ENCODE results near the gene GMCL2. TPM values are rescaled to one million over a fixed set of nuclear protein-coding genes. Genes with fewer than 3 reads are reported as not detected.

The GMCL2 gene
- total RNA-seq, 4 donors from 2014 or later = not detected

DNA sequence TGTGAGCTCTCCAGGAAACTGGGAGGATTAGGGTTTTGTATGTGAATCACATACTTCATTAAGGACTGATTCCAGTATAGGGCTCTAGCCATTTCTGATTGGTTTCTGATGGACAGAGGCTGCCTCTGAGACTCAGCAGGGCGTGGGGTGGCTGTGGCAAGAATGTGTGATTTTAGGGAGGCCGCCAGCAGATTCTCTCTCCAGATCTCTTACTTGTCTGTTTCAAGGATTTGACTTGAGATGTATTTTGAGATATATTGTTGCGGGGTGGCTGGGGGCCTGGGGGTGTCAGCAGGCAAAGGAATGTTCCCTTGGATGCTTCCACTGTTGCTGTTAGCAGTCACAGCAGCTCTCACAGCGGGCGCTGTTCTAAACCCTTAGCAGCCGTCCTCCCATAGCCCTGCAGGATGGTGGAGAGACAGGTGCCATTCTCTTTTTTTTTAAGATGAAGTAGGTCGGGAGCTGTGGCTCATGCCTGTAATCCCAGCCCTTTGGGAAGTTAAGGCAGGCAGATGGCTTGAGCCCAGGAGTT lies 9.2 kb upstream of the GMCL2 start:
- no peaks in the 10 kb centered on the region for H3K36me3 ChIP-seq
- H3K4me3 ChIP-seq = no peak overlapping the region
- H3K27ac ChIP-seq = no peak overlapping the region
- H3K9me3 ChIP-seq = no peaks in the 10 kb centered on the region
- TF ChIP-seq POLR2A (IDR thresholded peaks at IDR 0.05) (no peak), POLR2AphosphoS5 (IDR thresholded peaks at IDR 0.05) (no peak), EP300 (IDR thresholded peaks at IDR 0.05) (no peak)
- TF ChIP-seq, protein P1, sequence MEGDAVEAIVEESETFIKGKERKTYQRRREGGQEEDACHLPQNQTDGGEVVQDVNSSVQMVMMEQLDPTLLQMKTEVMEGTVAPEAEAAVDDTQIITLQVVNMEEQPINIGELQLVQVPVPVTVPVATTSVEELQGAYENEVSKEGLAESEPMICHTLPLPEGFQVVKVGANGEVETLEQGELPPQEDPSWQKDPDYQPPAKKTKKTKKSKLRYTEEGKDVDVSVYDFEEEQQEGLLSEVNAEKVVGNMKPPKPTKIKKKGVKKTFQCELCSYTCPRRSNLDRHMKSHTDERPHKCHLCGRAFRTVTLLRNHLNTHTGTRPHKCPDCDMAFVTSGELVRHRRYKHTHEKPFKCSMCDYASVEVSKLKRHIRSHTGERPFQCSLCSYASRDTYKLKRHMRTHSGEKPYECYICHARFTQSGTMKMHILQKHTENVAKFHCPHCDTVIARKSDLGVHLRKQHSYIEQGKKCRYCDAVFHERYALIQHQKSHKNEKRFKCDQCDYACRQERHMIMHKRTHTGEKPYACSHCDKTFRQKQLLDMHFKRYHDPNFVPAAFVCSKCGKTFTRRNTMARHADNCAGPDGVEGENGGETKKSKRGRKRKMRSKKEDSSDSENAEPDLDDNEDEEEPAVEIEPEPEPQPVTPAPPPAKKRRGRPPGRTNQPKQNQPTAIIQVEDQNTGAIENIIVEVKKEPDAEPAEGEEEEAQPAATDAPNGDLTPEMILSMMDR (IDR thresholded peaks at IDR 0.05) = no peak
- no peak for ATAC-seq
- no peaks in the 10 kb centered on the region for H3K4me1 ChIP-seq
- 67 to 74% methylated on average over 3 to 7 of the region's 7 CpGs for whole genome bisulfite sequencing, 2 donors (ENCODE audit: low coverage in 1 of 2)
- peaks cover 21% of the 10 kb centered on the region for H3K27me3 ChIP-seq

DNA sequence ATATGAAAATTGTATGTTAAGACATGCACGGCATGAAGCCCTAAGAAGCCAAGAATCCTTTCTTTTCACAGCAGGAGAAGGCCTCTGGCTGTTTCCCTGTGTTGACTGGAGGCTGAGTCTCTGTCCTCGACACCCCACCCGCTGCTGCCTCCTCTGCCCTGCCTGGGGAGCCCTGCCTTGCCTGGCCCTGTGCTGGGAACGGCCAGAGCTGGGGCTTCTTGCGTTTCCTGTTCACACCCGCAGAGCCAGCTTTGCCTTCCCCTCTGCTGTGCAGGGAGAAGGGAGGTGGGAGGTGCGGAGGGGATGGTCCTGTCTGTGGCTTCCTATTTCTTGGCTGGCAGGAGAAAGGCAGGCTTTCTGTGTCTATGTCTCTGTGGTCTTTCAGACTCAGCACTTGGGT lies 6.9 kb upstream of the GMCL2 start:
- 78% methylated on average over 2 of the region's 7 CpGs; no CpG with 5 or more reads in 1 of the 2 donors for WGBS, 2 donors (ENCODE audit: low coverage in 1 of 2)
- Histone ChIP-seq H3K4me3 (no peak overlapping the region), H3K9me3 (no peaks in the 10 kb centered on the region), H3K36me3 (no peaks in the 10 kb centered on the region), H3K27ac (no peak overlapping the region), H3K4me1 (no peaks in the 10 kb centered on the region), H3K27me3 (peaks cover 21% of the 10 kb centered on the region)
- ATAC-seq = no peak
- TF ChIP-seq, protein P1 (IDR thresholded peaks at IDR 0.05) = no peak
- TF ChIP-seq POLR2AphosphoS5 (IDR thresholded peaks at IDR 0.05) (no peak), EP300 (IDR thresholded peaks at IDR 0.05) (no peak), POLR2A (IDR thresholded peaks at IDR 0.05) (no peak)

DNA sequence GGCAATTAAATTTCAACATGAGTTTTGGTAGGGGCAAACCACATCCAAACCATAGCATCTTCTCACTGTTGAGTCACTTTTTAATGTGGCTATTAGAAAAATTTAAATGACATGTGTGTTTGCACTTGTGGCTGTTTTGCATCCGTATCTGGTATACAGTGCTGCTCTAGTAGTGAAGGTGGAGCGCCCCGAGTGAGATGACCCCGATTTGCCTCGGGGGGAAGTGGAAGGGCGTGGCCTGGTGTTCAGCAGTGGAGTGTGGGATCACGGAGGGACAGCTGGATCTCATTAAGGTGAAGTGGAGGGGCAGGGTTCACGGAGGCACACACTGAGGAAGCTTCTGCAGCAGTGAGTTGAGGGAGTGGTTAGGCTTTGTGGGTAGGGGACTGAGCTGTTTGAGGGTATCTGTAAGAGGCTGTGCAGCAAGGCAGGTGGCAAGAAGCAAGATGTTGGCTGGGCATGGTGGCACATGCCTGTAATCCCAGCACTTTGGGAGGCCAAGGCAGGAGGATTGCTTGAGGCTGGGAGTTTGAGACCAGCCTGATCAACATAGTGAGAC lies 6.2 kb upstream of the GMCL2 start:
- WGBS, 2 donors (ENCODE audit: low coverage in 1 of 2) = 40% methylated on average over 5 of the region's 8 CpGs; no CpG with 5 or more reads in 1 of the 2 donors

DNA sequence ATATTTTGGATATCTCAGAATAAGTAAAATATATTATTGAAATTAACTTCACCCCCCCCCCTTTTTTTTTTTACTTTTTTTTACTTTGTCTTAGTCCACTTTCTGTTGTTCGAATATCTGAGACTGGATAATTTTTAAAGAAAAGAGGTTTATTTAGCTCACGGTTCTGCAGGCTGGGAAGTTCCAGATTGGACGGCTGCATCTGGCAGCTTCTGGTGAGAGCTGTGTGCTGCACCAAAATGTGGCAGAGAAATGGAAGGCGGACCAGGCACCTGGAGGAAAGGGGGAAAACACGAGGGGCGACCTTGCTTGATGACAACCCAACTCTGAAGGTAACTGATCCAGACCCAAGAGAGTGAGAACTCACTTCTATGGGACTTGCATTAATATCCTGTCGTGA lies 5.6 kb upstream of the GMCL2 start:
- peaks cover 30% of the 10 kb centered on the region for H3K27me3 ChIP-seq
- H3K4me3 ChIP-seq = no peak overlapping the region
- H3K4me1 ChIP-seq = no peaks in the 10 kb centered on the region
- no peak for ATAC-seq
- no peak for TF ChIP-seq EP300 (IDR thresholded peaks at IDR 0.05)
- TF ChIP-seq POLR2A (IDR thresholded peaks at IDR 0.05) = no peak
- 73 to 91% methylated on average over 3 to 6 of the region's 7 CpGs for WGBS, 2 donors (ENCODE audit: low coverage in 1 of 2)
- no peaks in the 10 kb centered on the region for H3K36me3 ChIP-seq
- H3K9me3 ChIP-seq = no peaks in the 10 kb centered on the region
- no peak overlapping the region for H3K27ac ChIP-seq

More for the DNA sequence above, 6.2 kb upstream of the GMCL2 start:
- TF ChIP-seq POLR2AphosphoS5 (IDR thresholded peaks at IDR 0.05) (no peak), POLR2A (IDR thresholded peaks at IDR 0.05) (no peak), EP300 (IDR thresholded peaks at IDR 0.05) (no peak)
- TF ChIP-seq, protein P1 (IDR thresholded peaks at IDR 0.05) = no peak
- Histone ChIP-seq H3K27ac (no peak overlapping the region), H3K27me3 (peaks cover 28% of the 10 kb centered on the region), H3K4me3 (no peak overlapping the region), H3K36me3 (no peaks in the 10 kb centered on the region), H3K9me3 (no peaks in the 10 kb centered on the region), H3K4me1 (no peaks in the 10 kb centered on the region)
- no peak for ATAC-seq

DNA sequence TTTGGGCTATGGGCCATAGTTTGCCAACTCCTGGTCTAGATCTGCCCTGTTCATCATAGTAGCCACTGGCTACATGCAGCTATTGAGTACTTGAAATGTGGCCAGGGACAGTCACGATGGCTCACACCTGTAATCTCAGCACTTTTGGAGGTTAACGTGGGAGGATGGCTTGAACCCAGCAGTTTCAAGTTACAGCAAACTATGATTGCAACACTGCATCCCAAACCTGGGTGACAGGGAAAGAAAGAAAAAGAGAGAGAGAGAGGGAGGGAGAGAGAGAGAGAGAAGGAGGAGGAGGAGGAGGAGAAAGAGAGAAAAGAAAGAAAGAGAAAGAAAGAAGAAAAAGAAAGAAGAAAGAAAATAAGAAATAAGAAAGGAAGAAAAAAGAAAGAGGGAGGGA lies 5.1 kb upstream of the GMCL2 start:
- Histone ChIP-seq H3K9me3 (no peaks in the 10 kb centered on the region), H3K27ac (no peak overlapping the region), H3K4me3 (no peak overlapping the region), H3K4me1 (no peaks in the 10 kb centered on the region), H3K36me3 (no peaks in the 10 kb centered on the region), H3K27me3 (peaks cover 30% of the 10 kb centered on the region)
- no peak for TF ChIP-seq EP300 (IDR thresholded peaks at IDR 0.05)
- TF ChIP-seq, protein P1 (IDR thresholded peaks at IDR 0.05) = no peak
- no peak for TF ChIP-seq POLR2AphosphoS5 (IDR thresholded peaks at IDR 0.05)
- TF ChIP-seq POLR2A (IDR thresholded peaks at IDR 0.05) = no peak
- ATAC-seq = no peak
- 60 to 61% methylated on average over 1 to 2 of the region's 2 CpGs for WGBS, 2 donors (ENCODE audit: low coverage in 1 of 2)

All from gastroesophageal sphincter (tissue), 4 donors.